ENCODE data around the gene STAT3.
A peak's percentile ranks its signal among the peaks of the same experiment; 100 is the strongest.

STAT3 gene

DNA sequence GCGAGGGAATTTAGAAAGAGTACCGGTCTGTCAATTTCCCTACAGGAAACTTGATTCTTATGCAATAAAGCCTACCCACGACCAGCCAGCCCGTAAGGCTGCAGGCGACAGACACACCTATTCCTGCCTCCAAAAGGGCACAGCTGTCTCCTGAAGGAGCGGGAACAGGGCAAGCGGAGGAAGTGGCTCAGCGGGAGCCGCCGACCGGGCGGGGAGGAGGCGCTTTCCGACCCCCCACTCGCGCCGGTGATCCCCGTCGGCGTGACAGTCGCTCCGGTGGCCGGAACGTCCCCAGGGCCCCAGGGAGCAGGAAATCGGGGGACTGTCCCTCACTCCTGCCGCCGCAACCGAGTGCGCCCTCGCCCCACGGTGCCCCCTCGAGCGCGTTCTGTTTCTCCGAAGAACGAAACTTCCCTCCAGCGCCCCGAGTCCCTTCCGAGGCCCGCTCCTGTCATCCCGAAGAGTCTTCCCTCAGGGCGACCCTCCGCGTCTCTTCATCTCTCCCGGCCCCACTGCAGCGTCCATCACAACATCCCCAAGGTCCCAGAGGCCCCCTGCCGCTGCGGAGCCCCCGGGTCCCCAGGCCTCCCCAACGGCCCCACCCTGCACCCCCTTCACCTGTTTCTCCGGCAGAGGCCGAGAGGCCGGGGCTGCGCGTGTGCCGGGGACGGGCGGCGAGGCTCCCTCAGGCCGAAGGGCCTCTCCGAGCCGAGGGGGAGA is 421 bp downstream of the STAT3 start:
- peak; percentile 24 for DNase-seq (ENCODE audit: low spot score)
- TF ChIP-seq, protein P1, sequence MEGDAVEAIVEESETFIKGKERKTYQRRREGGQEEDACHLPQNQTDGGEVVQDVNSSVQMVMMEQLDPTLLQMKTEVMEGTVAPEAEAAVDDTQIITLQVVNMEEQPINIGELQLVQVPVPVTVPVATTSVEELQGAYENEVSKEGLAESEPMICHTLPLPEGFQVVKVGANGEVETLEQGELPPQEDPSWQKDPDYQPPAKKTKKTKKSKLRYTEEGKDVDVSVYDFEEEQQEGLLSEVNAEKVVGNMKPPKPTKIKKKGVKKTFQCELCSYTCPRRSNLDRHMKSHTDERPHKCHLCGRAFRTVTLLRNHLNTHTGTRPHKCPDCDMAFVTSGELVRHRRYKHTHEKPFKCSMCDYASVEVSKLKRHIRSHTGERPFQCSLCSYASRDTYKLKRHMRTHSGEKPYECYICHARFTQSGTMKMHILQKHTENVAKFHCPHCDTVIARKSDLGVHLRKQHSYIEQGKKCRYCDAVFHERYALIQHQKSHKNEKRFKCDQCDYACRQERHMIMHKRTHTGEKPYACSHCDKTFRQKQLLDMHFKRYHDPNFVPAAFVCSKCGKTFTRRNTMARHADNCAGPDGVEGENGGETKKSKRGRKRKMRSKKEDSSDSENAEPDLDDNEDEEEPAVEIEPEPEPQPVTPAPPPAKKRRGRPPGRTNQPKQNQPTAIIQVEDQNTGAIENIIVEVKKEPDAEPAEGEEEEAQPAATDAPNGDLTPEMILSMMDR (IDR thresholded peaks at IDR 0.05; ENCODE audit: extremely low read depth, missing control alignments) = no peak

DNA sequence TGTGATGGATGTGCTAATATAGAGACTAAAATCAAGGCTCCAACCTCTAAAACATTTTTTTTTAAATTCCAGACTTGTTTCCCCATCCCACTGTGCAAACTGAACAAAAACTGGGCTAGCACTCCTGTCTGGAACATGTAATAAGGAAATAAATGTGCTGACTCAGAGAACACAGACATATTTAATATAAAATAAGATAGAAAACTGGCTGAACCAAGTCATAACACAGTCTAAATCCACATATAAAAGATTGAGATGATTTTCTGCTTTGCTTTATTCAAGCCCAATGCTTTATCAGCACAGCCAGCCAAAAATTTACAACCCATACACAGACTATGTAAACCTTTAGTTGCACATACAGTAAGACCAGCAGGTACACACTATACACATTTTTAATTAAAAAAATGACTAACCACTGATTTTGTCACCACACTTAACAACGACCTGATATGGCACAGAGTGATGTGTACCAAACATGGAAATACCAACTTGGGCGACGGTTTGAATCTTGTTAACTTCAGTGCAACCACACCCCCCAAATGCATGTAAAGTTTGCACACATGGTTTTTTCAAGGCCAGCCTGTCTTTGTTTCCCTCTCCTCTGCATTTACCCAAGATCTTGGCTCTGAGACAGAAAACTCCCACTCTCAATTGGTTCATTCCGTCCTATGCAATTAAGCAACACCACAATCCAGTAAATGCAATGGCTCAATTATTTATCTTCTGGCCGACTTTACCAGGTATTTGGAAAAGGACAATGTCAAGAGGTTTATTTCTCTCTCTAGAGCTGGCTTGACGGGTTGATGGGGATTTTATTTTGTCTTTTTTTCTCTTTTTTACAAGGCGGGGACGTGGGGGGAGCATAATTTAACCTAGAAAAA is 1.2 kb downstream of the STAT3 start:
- TF ChIP-seq, protein P1 (IDR thresholded peaks at IDR 0.05; ENCODE audit: extremely low read depth, missing control alignments) = no peak
- DNase-seq (ENCODE audit: low spot score) = no peak

DNA sequence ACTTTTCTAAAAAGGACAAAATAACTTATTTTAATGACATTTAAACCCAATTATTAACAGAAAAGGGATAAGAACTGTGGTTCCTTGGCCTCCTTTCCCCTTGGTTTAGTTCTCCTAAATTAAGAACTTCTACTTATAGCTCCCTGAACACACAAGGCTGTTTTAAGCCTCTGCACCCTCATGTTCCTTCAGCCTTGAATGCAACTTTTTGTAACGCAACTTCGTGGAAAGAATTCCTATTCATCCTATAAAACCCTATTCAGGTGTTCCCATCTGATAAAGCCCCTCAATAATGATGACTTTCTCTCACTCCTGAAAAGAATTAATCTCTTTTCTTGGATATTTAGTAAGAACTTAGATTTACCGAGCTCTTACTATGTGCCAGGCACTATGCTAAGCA is 6.3 kb downstream of the STAT3 start:
- TF ChIP-seq, protein P1 (IDR thresholded peaks at IDR 0.05; ENCODE audit: extremely low read depth, missing control alignments) = no peak
- no peak for DNase-seq (ENCODE audit: low spot score)

DNA sequence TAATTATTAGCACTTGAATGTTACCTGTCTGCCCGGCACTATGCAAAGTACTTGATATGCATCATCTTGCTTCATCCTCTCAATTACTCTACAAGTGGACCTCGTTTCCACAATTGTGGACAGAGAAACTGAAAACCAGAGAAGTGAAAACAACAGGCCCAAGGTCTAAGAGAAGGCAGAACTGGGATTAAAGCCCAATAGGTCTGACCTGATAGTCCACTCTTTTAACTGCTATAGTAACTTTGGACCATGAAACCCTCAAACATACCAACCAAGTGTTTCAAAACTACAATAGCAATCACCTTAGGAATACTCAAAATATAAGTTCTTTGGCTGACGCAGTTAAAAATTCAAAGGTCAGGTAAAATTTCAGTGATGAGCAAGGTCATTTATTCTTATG is 7.3 kb downstream of the STAT3 start:
- DNase-seq (ENCODE audit: low spot score) = no peak
- TF ChIP-seq, protein P1 (IDR thresholded peaks at IDR 0.05; ENCODE audit: extremely low read depth, missing control alignments) = no peak

DNA sequence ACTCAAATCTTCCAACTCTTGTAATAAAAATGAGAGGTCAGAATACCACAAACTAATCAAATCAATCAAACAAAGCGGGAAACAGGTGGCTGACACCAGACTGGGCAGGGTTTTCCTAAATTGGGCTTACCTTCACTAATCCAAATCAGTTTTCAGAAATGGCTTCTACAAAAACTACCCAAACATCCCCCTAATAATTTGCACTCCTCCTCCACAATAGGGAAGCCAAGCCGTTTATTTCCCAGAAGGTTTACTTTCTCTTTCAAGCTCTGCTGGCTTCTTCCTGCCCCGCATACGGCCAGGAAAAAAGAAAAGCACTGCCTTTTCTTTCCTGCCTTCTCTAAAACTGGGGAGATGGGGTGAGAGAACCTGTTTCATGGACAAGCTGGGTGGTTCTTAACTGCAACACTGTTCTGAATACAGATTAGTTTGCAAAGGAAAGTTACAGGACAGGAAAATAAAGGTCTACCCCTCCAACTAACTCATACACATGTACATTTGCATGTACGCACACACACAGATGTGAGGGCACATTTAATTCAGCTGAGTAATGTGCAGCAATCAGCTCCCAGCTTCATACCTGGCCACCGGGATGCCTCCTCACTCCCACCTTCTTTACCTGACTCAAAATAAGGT is 9.2 kb downstream of the STAT3 start:
- peak; percentile 32 for DNase-seq (ENCODE audit: low spot score)
- TF ChIP-seq, protein P1 (IDR thresholded peaks at IDR 0.05; ENCODE audit: extremely low read depth, missing control alignments) = no peak

DNA sequence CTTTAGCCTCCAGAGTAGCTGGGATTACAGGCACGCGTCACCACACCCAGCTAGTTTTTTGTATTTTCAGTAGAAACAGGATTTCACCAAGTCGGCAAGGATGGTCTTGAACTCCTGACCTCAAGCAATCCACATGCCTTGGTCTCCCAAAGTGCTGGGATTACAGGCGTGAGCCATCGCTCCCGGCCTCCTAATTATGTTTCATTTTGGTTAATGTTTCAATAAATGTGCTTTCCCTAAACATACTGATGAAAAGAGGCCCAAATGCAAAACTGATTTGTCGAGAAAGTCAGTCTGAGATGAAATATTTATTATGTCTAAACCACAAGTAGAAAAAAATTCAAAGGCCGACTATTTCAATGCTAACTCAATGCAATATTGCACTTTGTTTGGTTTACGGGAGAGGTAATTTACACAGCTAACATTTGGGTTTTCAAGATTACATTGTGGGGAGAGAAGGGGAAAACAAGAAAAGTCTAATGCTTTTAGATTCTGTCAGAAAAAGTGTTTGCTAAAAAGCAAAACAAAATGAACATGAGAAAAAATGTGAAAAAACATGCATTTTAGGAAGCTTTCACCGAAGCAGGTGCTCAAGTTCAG is 9.8 kb downstream of the STAT3 start:
- DNase-seq (ENCODE audit: low spot score) = no peak
- TF ChIP-seq, protein P1 (IDR thresholded peaks at IDR 0.05; ENCODE audit: extremely low read depth, missing control alignments) = no peak

All from GM20000 (cell line).